ENCODE results near the gene PSAT1.

- TF ChIP-seq GATA3 (IDR thresholded peaks at IDR 0.05; ENCODE audit: low read depth, low read length) (no peak), GATA2 (IDR thresholded peaks at IDR 0.05; ENCODE audit: low read depth, low read length) (no peak)
Observed at GRCh38 chr9:78332381-78332780, 35.5 kb downstream of the PSAT1 start.
